ENCODE measurements around the gene MTREX.

GRCh38 chr5:55383254-55383653 lies 75.5 kb downstream of the MTREX start:
- TF ChIP-seq, protein P1, sequence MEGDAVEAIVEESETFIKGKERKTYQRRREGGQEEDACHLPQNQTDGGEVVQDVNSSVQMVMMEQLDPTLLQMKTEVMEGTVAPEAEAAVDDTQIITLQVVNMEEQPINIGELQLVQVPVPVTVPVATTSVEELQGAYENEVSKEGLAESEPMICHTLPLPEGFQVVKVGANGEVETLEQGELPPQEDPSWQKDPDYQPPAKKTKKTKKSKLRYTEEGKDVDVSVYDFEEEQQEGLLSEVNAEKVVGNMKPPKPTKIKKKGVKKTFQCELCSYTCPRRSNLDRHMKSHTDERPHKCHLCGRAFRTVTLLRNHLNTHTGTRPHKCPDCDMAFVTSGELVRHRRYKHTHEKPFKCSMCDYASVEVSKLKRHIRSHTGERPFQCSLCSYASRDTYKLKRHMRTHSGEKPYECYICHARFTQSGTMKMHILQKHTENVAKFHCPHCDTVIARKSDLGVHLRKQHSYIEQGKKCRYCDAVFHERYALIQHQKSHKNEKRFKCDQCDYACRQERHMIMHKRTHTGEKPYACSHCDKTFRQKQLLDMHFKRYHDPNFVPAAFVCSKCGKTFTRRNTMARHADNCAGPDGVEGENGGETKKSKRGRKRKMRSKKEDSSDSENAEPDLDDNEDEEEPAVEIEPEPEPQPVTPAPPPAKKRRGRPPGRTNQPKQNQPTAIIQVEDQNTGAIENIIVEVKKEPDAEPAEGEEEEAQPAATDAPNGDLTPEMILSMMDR (IDR thresholded peaks at IDR 0.05), result no peak
- no peak for TF ChIP-seq POLR2A (IDR thresholded peaks at IDR 0.05)

Data from testis (tissue), 2 donors.